IPS DF 4.7 (cell line): ENCODE results near the gene ZNF280D.

Experiments
- DNase-seq: peaks from one replicate; pipeline ENCODE4 v3.0.0-alpha.2; 2013; ENCODE audit warnings: low spot score; ENCODE audit errors: extremely low read depth

The ZNF280D gene

GRCh38 chr15:56648311-56648710, 85.0 kb downstream of the ZNF280D start:
- no peak for DNase-seq

- no peak for DNase-seq
These were observed 92.8 kb downstream of the ZNF280D start for GRCh38 chr15:56640549-56640948.

GRCh38 chr15:56640127-56640526, 93.2 kb downstream of the ZNF280D start:
- DNase-seq = no peak

- DNase-seq = no peak
These were observed 93.7 kb downstream of the ZNF280D start for GRCh38 chr15:56639631-56640030.

- DNase-seq = no peak
These were observed 101.5 kb downstream of the ZNF280D start for GRCh38 chr15:56631765-56632164.

- DNase-seq = no peak
These were observed 104.3 kb downstream of the ZNF280D start for GRCh38 chr15:56628893-56629532.

GRCh38 chr15:56619887-56620286, 113.4 kb downstream of the ZNF280D start:
- DNase-seq = no peak

GRCh38 chr15:56617628-56618027, 115.7 kb downstream of the ZNF280D start:
- DNase-seq = no peak

DNA sequence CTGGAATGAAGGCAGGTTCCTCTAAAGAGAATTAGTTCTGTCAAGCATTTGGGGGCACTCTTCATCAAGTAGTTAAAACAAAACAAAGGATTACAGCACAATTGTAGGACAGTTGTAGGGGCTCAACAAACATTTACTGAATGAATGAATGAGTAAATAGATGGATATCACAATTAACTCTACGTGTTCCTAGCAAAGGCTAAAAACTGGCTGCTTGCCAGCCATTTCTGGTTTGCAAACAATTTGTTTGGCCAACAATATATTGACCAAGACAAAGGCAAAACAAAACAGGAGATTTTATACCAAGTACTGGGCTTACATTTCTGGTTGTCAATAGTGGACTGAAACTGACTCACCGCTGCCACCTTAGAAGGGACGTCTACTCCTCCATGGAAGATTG, 116.8 kb downstream of the ZNF280D start:
- DNase-seq = no peak

DNA sequence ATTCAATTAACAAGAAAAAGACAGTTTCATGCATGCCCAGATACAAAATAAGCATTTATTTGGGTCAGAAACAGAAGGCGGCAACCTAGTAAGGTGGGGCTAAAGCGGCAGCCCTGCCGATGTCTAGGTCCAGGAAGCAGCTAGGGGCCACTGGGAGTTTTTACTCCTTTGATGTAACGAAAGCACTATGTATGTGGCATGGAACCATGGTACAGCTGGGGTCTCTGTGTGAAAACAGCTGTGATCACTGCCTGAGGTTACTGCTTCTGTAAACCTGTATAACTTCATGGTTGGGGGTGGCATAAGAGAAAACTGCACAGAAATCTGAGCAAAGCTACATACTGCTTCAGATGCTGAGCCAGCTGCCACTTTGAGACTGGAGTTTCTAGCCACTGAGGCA, 119.5 kb downstream of the ZNF280D start:
- DNase-seq = no peak

- no peak for DNase-seq
These were observed 124.3 kb downstream of the ZNF280D start for GRCh38 chr15:56608993-56609392.

DNA sequence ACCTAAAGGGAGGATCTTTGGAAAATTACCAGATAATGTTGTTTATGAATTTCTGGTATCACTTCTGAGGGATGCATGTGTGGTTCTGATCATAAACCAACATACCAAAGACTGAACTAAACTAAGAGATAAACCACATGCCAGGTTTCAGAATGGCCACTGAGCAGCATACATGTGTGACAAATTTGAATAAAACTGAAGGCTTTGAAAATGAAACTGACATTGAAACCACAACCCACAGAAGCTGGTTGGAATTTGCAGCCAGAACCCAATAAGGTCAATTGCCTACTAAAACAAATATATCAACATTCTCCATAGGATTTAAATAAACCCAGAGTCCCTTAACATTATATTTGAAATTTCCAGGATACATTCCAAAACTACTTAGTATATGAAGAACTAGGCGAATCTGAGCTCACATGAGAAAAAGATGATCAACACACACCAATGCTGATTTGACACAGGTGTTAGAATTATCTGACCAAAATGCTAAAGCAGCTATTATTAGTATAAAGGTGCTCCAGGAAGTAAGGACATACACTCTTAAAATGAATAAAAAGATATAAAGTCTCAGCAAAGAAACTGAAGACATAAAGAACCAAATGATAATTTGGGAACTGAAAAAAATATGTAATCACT, 125.0 kb downstream of the ZNF280D start:
- no peak for DNase-seq

DNA sequence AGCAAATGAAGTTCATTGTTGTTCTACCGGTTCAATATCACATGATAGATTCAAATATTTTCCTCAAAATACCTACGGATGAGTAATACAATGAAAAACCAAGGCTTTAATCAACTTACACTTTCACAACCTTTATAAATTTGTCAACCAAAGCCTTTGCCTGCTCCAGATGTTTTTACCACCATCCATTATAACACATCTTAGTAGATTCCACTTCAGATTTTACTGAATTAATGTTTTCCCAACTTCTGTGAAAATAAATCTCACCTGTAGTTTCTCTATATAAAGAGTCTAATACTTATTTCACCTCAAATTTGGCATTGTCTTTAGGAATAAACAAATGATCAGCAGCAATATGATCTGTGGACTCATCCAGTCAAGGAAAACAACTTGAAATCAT, 131.1 kb downstream of the ZNF280D start:
- DNase-seq = no peak

GRCh38 chr15:56600380-56600779, 132.9 kb downstream of the ZNF280D start:
- DNase-seq = no peak

- DNase-seq = no peak
These were observed 134.3 kb downstream of the ZNF280D start for GRCh38 chr15:56598991-56599390.

DNA sequence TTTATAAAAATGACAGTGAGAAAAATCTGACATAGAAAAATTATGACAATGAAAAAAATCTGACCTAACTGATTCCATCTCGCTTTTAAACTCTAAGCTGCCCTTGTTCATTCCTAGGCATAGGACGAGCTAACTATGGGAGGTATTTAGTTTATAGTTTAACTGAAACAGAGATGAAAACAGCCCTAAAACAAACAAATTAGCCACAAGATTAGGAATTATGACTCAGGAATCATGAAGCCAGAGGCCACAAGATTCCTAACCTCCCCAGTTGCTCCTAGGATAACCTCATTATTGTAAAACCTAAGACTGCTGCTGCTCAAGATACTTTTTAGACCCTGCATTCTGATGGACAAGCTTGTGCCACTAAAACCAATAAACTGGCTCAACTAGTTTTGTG, 145.6 kb downstream of the ZNF280D start:
- DNase-seq = no peak

- DNase-seq = no peak
These were observed 147.1 kb downstream of the ZNF280D start for GRCh38 chr15:56586206-56586605.

DNA sequence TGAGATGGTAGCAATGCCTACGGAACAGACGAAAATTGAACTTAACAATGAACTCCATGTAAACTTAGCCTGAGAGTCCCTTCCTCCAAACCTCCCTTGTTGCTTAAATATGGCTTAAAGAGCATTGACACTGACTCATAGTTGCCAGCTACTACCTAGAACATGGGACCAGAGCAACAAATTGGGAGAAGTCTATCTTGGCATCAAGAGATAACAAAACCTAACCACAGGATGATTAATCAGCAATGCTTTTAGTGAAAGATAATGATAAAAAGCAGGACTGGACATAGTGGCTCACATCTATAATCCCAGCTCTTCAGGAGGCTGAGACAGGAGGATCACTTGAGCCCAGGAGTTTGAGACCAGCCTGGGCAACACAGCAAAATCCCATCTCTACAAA, 150.5 kb downstream of the ZNF280D start:
- no peak for DNase-seq
